HepG2 (cell line): ENCODE results near the gene KIF24. TPM values are rescaled to one million over a fixed set of nuclear protein-coding genes. Genes with fewer than 3 reads are reported as not detected.

Experiments used
- ATAC-seq: fragments of 200-7000 bp; cut with Tn5 transposase; 3 replicates; pipeline ENCODE4 v1.9.1; 2020; ENCODE audit warnings: mild to moderate bottlenecking, moderate library complexity
- BruUV-seq: library from RNA; stranded (reverse); fragments of 400-500 nt; replicated peaks from 2 replicates; lab custom pipeline; 2021; lab: Mats Ljungman, UMichigan
- CTCF ChIA-PET: fragments of 300-600 bp; formaldehyde crosslinking; extraction: SDS; loops from one replicate; lab custom pipeline; 2021; ENCODE audit warnings: low total read pairs, inconsistent platforms, low intra/inter-chr PET ratio; lab: Yijun Ruan, JAX
- POLR2A ChIA-PET: fragments of 350-600 bp; sonication (Branson Sonifier 250); formaldehyde crosslinking; loops from one replicate; lab custom pipeline; 2020; ENCODE audit warnings: antibody characterized with exemption, inconsistent platforms; lab: Yijun Ruan, JAX
- DNase-seq: peaks from one replicate; pipeline ENCODE4 v3.0.0-alpha.2; 2015; ENCODE audit warnings: low spot score
- FAIRE-seq: peaks from 3 replicates; lab custom pipeline; 2011; peaks lifted over from hg19 to GRCh38; lab: Jason Lieb, UNC
- H2AFZ ChIP-seq: one replicate; pipeline ENCODE4 v1.6.1; 2011; ENCODE audit warnings: low read length, inconsistent platforms
- H3K27ac ChIP-seq: fragments of 300-600 bp; 3 replicates; pipeline ENCODE4 v1.8.0; 2011; ENCODE audit warnings: mixed run types, mild to moderate bottlenecking, mixed read lengths, low read length, inconsistent platforms; ENCODE audit not compliant: insufficient read depth; ENCODE audit errors: extremely low read length
- H3K27me3 ChIP-seq, 2 experiments: fragments of 200-600 bp in 1 of 2; 2 replicates in 1 of 2; 3 replicates in 1 of 2; pipeline versions ENCODE4 v1.6.0 to v1.8.0; 2011; ENCODE audit warnings: low read length in 2 of 2, mild to moderate bottlenecking in 2 of 2, moderate library complexity in 2 of 2, inconsistent platforms in 1 of 2; ENCODE audit not compliant: insufficient read depth in 2 of 2, control insufficient read depth in 1 of 2
- H3K36me3 ChIP-seq, 2 experiments: fragments of 200-600 bp in 1 of 2; replicated peaks in 1 of 2; 2 replicates in 1 of 2; 3 replicates in 1 of 2; pipeline versions ENCODE4 v1.5.1 to v1.8.0; 2011; ENCODE audit warnings: low read length in 2 of 2, inconsistent platforms in 1 of 2; ENCODE audit not compliant: insufficient read depth in 2 of 2, control insufficient read depth in 1 of 2
- H3K4me1 ChIP-seq: 2 replicates; pipeline ENCODE4 v1.5.1; 2012; ENCODE audit warnings: low read length, inconsistent platforms; ENCODE audit not compliant: insufficient read depth
- H3K4me2 ChIP-seq: 2 replicates; pipeline ENCODE4 v1.6.0; 2011; ENCODE audit warnings: low read depth, low read length, inconsistent platforms
- H3K4me3 ChIP-seq, 3 experiments: fragments of 200-600 bp in 1 of 3; sonication (generic), shearing (Covaris generic) in 1 of 3; replicated peaks in 1 of 3; 2 replicates each; pipeline ENCODE4 v1.5.1; 2011 to 2016; ENCODE audit warnings: low read length in 3 of 3, inconsistent platforms in 2 of 3, low read depth in 2 of 3, mild to moderate bottlenecking in 2 of 3, control low read depth in 1 of 3, mixed read lengths in 1 of 3; ENCODE audit not compliant: insufficient read depth in 1 of 3
- H3K79me2 ChIP-seq: one replicate; pipeline ENCODE4 v1.6.1; 2011; ENCODE audit warnings: low read length, inconsistent platforms; ENCODE audit not compliant: insufficient read depth
- H3K9ac ChIP-seq: 2 replicates; pipeline ENCODE4 v1.6.0; 2011; ENCODE audit warnings: mild to moderate bottlenecking, low read depth, low read length, inconsistent platforms; ENCODE audit not compliant: insufficient read depth
- H3K9me3 ChIP-seq: 2 replicates; pipeline ENCODE4 v1.5.1; 2012; ENCODE audit warnings: mild to moderate bottlenecking, low read length
- H4K20me1 ChIP-seq: 2 replicates; pipeline ENCODE4 v1.6.0; 2011; ENCODE audit warnings: inconsistent platforms, mild to moderate bottlenecking, low read length, moderate library complexity; ENCODE audit not compliant: insufficient read depth
- SOX5 ChIP-seq: IDR thresholded peaks from 2 replicates; pipeline ENCODE4 v1.6.1; 2016; ENCODE audit warnings: borderline replicate concordance
- SRSF4 ChIP-seq: fragments of 200-400 bp; formaldehyde crosslinking; IDR thresholded peaks from one replicate; pipeline ENCODE4 v1.6.1; 2018; ENCODE audit warnings: mild to moderate bottlenecking, low read depth, low read length, moderate library complexity; ENCODE audit not compliant: poor library complexity, severe bottlenecking
- ZNF10 ChIP-seq: sonication (generic); formaldehyde crosslinking; IDR thresholded peaks from 2 replicates; pipeline ENCODE4 v1.4.0; 2020; ENCODE audit warnings: mild to moderate bottlenecking, low read depth, missing genetic modification reagents, borderline replicate concordance
- ZNF205 ChIP-seq: IDR thresholded peaks from 2 replicates; pipeline ENCODE4 v1.6.1; 2018; ENCODE audit warnings: missing biosample characterization, missing genetic modification reagents
- ZNF251 ChIP-seq: sonication (generic); formaldehyde crosslinking; IDR thresholded peaks from 2 replicates; pipeline ENCODE4 v1.9.0; 2021; ENCODE audit warnings: mild to moderate bottlenecking, missing genetic modification reagents
- ZNF431 ChIP-seq: sonication (generic); formaldehyde crosslinking; IDR thresholded peaks from 2 replicates; pipeline ENCODE4 v1.9.0; 2022; ENCODE audit warnings: missing genetic modification reagents, low read depth, mild to moderate bottlenecking, borderline replicate concordance
- WGBS: methylation state at CpG from one replicate; pipeline ENCODE4 v1.1.6; 2017; ENCODE audit warnings: low lambda C conversion rate; 5-methylcytosine and 5-hydroxymethylcytosine counted together
- in situ Hi-C: cut with HindIII; loops from 2 replicates; pipeline ENCODE4 v1.10.0; 2017; ENCODE audit warnings: low pct_unique_long_range_greater_than_20kb; ENCODE audit not compliant: extremely low pct_ligation_motif_present
- intact Hi-C: fragments of 100-400 bp; cut with micrococcal nuclease; formaldehyde crosslinking; loops from one replicate; pipeline ENCODE4 v1.10.0; 2022; ENCODE audit not compliant: unreplicated experiment
- polyA plus RNA-seq, 8 experiments: library from polyadenylated mRNA; depleted of rRNA in 3 of 8; stranded (reverse) in 7 of 8; unstranded in 1 of 8; fragments of >200 nt; fragmentation: Illumina TruSeq in 4 of 8; extraction: Trizol in 4 of 8; gene quantifications; 2 replicates each; pipeline versions ENCODE4 v1.2.1 to v1.2.3, GENCODE V29; 2011 to 2016; ENCODE audit warnings: low read depth in 4 of 8, missing spikeins in 1 of 8, mixed read lengths in 1 of 8; ENCODE audit not compliant: insufficient read depth in 1 of 8
- total RNA-seq, 5 experiments: library from RNA; depleted of rRNA; stranded (reverse); fragments of >200 nt; fragmentation: Illumina TruSeq; extraction: Trizol; gene quantifications; 2 replicates each; pipeline ENCODE4 v1.2.3, GENCODE V29; 2016; ENCODE audit warnings: low read depth in 1 of 5
- TF ChIP-seq, protein P1 (sequence below): sonication (generic); formaldehyde crosslinking; IDR thresholded peaks from 2 replicates; pipeline ENCODE4 v1.8.0; 2022; ENCODE audit warnings: mild to moderate bottlenecking, missing genetic modification reagents, moderate library complexity

The KIF24 gene
- total and polyA plus RNA-seq, 2 of the 13 experiments (the other 11 are each of a cell fraction or from before 2014, with no cell fraction given) = 1.1 to 3.0 TPM

DNA sequence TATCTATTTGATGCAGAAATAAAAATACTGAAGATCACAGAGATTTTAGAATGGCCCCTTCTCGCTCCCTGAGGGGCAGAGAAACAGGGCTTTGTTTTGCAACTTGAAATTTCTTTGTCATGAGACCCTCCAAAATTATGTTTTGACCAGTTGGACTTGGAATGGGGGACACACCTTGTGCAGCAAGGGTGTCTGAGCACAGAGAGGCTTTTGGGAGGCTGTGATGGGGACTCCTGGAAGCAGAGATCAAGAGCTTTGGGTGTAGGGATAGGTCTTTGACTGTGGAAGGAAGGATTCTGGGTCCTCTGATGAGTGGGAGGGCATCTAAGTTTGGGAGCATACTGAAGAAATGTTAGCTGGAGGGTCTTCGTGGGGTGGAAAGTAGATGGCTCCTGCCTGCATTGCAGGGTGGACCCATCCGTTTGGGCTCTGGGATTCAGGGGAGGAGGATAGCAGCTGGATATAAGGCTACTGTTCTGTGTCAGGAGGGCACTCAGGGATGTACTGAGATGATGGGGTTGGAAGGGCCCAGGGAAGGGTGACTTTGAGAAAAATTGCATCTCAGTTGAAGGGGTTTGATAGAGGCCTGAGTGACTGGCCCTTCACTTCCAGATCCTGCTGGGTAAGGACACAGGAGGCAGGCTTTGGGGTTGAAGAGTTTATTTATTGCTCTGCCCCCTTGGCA lies 49.5 kb upstream of the KIF24 start:
- FAIRE-seq (no peak), DNase-seq (no peak), ATAC-seq (no peak)
- no peaks in the 10 kb centered on the region for H3K9me3 ChIP-seq
- ChIA-PET POLR2A (interaction anchor here (0.5 to 9.2 kb wide), 5 partner anchors 28 to 252 kb away, joined by 4 to 162 read pairs (median 10); partner anchors contain the start of gene DCAF12), CTCF (interaction anchor here (1.2 to 7.2 kb wide), 2 partner anchors 47 to 126 kb away, joined by 5 to 143 read pairs; partner anchors contain the start of genes KIF24 and NUDT2)
- H3K27me3 ChIP-seq = no peaks in the 10 kb centered on the region; a peak in 1 of 5 replicates
- no peak overlapping the region for H3K27ac ChIP-seq
- peaks cover 21% of the 10 kb centered on the region for H3K79me2 ChIP-seq
- intact Hi-C loops = loop anchor here (1.0 to 5.0 kb wide), 2 partner anchors 46 to 126 kb away; no protein-coding TSS in a partner anchor
- 74% methylated on average over 3 of the region's 3 CpGs for WGBS
- peaks cover 61% of the 10 kb centered on the region for H3K4me1 ChIP-seq
- no peaks in the 10 kb centered on the region for H3K36me3 ChIP-seq
- TF ChIP-seq SRSF4 (no peak), ZNF431 (no peak), ZNF251 (CRISPR knock-in tag) (no peak), ZNF10 (CRISPR knock-in tag) (no peak), SOX5 (CRISPR knock-in tag) (no peak), ZNF205 (no peak)
- TF ChIP-seq, protein P1, sequence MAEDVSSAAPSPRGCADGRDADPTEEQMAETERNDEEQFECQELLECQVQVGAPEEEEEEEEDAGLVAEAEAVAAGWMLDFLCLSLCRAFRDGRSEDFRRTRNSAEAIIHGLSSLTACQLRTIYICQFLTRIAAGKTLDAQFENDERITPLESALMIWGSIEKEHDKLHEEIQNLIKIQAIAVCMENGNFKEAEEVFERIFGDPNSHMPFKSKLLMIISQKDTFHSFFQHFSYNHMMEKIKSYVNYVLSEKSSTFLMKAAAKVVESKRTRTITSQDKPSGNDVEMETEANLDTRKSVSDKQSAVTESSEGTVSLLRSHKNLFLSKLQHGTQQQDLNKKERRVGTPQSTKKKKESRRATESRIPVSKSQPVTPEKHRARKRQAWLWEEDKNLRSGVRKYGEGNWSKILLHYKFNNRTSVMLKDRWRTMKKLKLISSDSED = no peak
- H2AFZ ChIP-seq = no peak overlapping the region
- in situ Hi-C loops = loop anchor here (5.0 kb wide), 1 partner anchor 46 kb away; no protein-coding TSS in a partner anchor
- BruUV-seq = no TSS peak
- H4K20me1 ChIP-seq = no peaks in the 10 kb centered on the region
- no peak overlapping the region for H3K4me3 ChIP-seq
- H3K9ac ChIP-seq = no peak overlapping the region
- H3K4me2 ChIP-seq = no peak overlapping the region
